Measurements from ENCODE around the gene SLC22A1.

The SLC22A1 gene

GRCh38 chr6:160194808-160195207 lies 73.2 kb downstream of the SLC22A1 start:
- H2AFZ ChIP-seq (ENCODE audit: low read depth, low read length) = no peak overlapping the region
- H3K36me3 ChIP-seq (replicated peaks; ENCODE audit: low read depth, low read length) = no peaks in the 10 kb centered on the region
- H3K27ac ChIP-seq (ENCODE audit: low read length) = no peak overlapping the region
- no peak overlapping the region for H3K9ac ChIP-seq (ENCODE audit: low read length)
- TF ChIP-seq EZH2phosphoT487 (IDR thresholded peaks at IDR 0.05; ENCODE audit: low read depth) (no peak), CTCF (IDR thresholded peaks at IDR 0.05; ENCODE audit: low read depth, low read length) (no peak)
- H3K79me2 ChIP-seq (ENCODE audit: low read length) = no peaks in the 10 kb centered on the region
- H4K20me1 ChIP-seq (ENCODE audit: insufficient read depth, low read length) = no peaks in the 10 kb centered on the region
- H3K4me3 ChIP-seq (ENCODE audit: low read length) = no peak overlapping the region
- H3K4me1 ChIP-seq (ENCODE audit: low read length) = peaks cover 7% of the 10 kb centered on the region
- no peaks in the 10 kb centered on the region for H3K27me3 ChIP-seq (ENCODE audit: low read depth, low read length)
- no peaks in the 10 kb centered on the region for H3K9me3 ChIP-seq (ENCODE audit: insufficient read depth, low read length)
- H3K4me2 ChIP-seq (ENCODE audit: low read length) = no peak overlapping the region

- H3K36me3 ChIP-seq (replicated peaks; ENCODE audit: low read depth, low read length) = no peaks in the 10 kb centered on the region
- no peaks in the 10 kb centered on the region for H3K9me3 ChIP-seq (ENCODE audit: insufficient read depth, low read length)
- no peak overlapping the region for H3K9ac ChIP-seq (ENCODE audit: low read length)
- H3K79me2 ChIP-seq (ENCODE audit: low read length) = no peaks in the 10 kb centered on the region
- H4K20me1 ChIP-seq (ENCODE audit: insufficient read depth, low read length) = no peaks in the 10 kb centered on the region
- H3K4me2 ChIP-seq (ENCODE audit: low read length) = no peak overlapping the region
- H2AFZ ChIP-seq (ENCODE audit: low read depth, low read length) = no peak overlapping the region
- H3K4me3 ChIP-seq (ENCODE audit: low read length) = no peak overlapping the region
- no peaks in the 10 kb centered on the region for H3K27me3 ChIP-seq (ENCODE audit: low read depth, low read length)
- no peak overlapping the region for H3K27ac ChIP-seq (ENCODE audit: low read length)
- TF ChIP-seq EZH2phosphoT487 (IDR thresholded peaks at IDR 0.05; ENCODE audit: low read depth) = no peak
- no peak for TF ChIP-seq CTCF (IDR thresholded peaks at IDR 0.05; ENCODE audit: low read depth, low read length)
- peaks cover 7% of the 10 kb centered on the region for H3K4me1 ChIP-seq (ENCODE audit: low read length)
Measured at GRCh38 chr6:160197662-160198061, 76.0 kb downstream of the SLC22A1 start.

GRCh38 chr6:160198606-160199211 lies 77.1 kb downstream of the SLC22A1 start:
- Histone ChIP-seq H3K79me2 (ENCODE audit: low read length) (no peaks in the 10 kb centered on the region), H3K9me3 (ENCODE audit: insufficient read depth, low read length) (no peaks in the 10 kb centered on the region), H3K27ac (ENCODE audit: low read length) (no peak overlapping the region), H3K4me1 (ENCODE audit: low read length) (peaks cover 7% of the 10 kb centered on the region), H3K36me3 (replicated peaks; ENCODE audit: low read depth, low read length) (no peaks in the 10 kb centered on the region), H4K20me1 (ENCODE audit: insufficient read depth, low read length) (no peaks in the 10 kb centered on the region), H2AFZ (ENCODE audit: low read depth, low read length) (no peak overlapping the region), H3K27me3 (ENCODE audit: low read depth, low read length) (no peaks in the 10 kb centered on the region), H3K4me2 (ENCODE audit: low read length) (no peak overlapping the region), H3K9ac (ENCODE audit: low read length) (no peak overlapping the region), H3K4me3 (ENCODE audit: low read length) (no peak overlapping the region)
- no peak for TF ChIP-seq EZH2phosphoT487 (IDR thresholded peaks at IDR 0.05; ENCODE audit: low read depth)
- TF ChIP-seq CTCF (IDR thresholded peaks at IDR 0.05; ENCODE audit: low read depth, low read length) = no peak

GRCh38 chr6:160201061-160201460 lies 79.4 kb downstream of the SLC22A1 start:
- Histone ChIP-seq H3K4me2 (ENCODE audit: low read length) (no peak overlapping the region), H3K27ac (ENCODE audit: low read length) (no peak overlapping the region), H3K36me3 (replicated peaks; ENCODE audit: low read depth, low read length) (no peaks in the 10 kb centered on the region), H3K27me3 (ENCODE audit: low read depth, low read length) (no peaks in the 10 kb centered on the region), H4K20me1 (ENCODE audit: insufficient read depth, low read length) (no peaks in the 10 kb centered on the region), H3K4me1 (ENCODE audit: low read length) (peaks cover 7% of the 10 kb centered on the region), H2AFZ (ENCODE audit: low read depth, low read length) (no peak overlapping the region), H3K9ac (ENCODE audit: low read length) (no peak overlapping the region), H3K4me3 (ENCODE audit: low read length) (no peak overlapping the region), H3K9me3 (ENCODE audit: insufficient read depth, low read length) (no peaks in the 10 kb centered on the region), H3K79me2 (ENCODE audit: low read length) (no peaks in the 10 kb centered on the region)
- TF ChIP-seq CTCF (IDR thresholded peaks at IDR 0.05; ENCODE audit: low read depth, low read length) = no peak
- TF ChIP-seq EZH2phosphoT487 (IDR thresholded peaks at IDR 0.05; ENCODE audit: low read depth) = no peak
